IMR-90 (cell line): ENCODE data around the gene CCDC148. TPM values are rescaled to one million over a fixed set of nuclear protein-coding genes. Genes with fewer than 3 reads are reported as not detected.
A peak's percentile ranks its signal among the peaks of the same experiment; 100 is the strongest.

Source experiments
- ATAC-seq: fragments of 200-7000 bp; cut with Tn5 transposase; 2 replicates; pipeline ENCODE4 v1.9.1; 2020; ENCODE audit warnings: low read depth, mild to moderate bottlenecking, moderate library complexity
- BruUV-seq: library from RNA; stranded (reverse); fragments of 400-500 nt; replicated peaks from 2 replicates; lab custom pipeline; 2021; lab: Mats Ljungman, UMichigan
- CTCF ChIA-PET: fragments of 300-600 bp; formaldehyde crosslinking; extraction: SDS; loops from one replicate; lab custom pipeline; 2021; ENCODE audit warnings: antibody characterized with exemption; lab: Yijun Ruan, JAX
- POLR2A ChIA-PET: fragments of 300-600 bp; sonication (Branson Sonifier 250); formaldehyde crosslinking; loops from one replicate; lab custom pipeline; 2022; ENCODE audit warnings: antibody characterized with exemption; ENCODE audit not compliant: unreplicated experiment; lab: Charles Lee
- DNase-seq: peaks from one replicate; pipeline ENCODE4 v3.0.0; 2013
- H2AFZ ChIP-seq: replicated peaks from 2 replicates; pipeline ENCODE3; 2013; ENCODE audit warnings: low read length, mild to moderate bottlenecking; ENCODE audit not compliant: poor library complexity
- H2AK5ac ChIP-seq: 2 replicates; pipeline ENCODE4 v1.6.1; 2013; ENCODE audit warnings: low read depth, low read length, inconsistent platforms
- H2AK9ac ChIP-seq: replicated peaks from 2 replicates; pipeline ENCODE3; 2013; ENCODE audit warnings: mild to moderate bottlenecking, low read depth, low read length, moderate library complexity; ENCODE audit not compliant: poor library complexity
- H2BK120ac ChIP-seq: 2 replicates; pipeline ENCODE4 v1.6.1; 2013; ENCODE audit warnings: low read depth, low read length, inconsistent platforms
- H2BK15ac ChIP-seq: 3 replicates; pipeline ENCODE4 v1.6.1; 2013; ENCODE audit warnings: low read depth, low read length, inconsistent platforms
- H2BK20ac ChIP-seq: 2 replicates; pipeline ENCODE4 v1.6.1; 2013; ENCODE audit warnings: low read depth, mild to moderate bottlenecking, inconsistent platforms, low read length, moderate library complexity
- H2BK5ac ChIP-seq: 2 replicates; pipeline ENCODE4 v1.6.1; 2013; ENCODE audit warnings: mild to moderate bottlenecking, low read depth, low read length, inconsistent platforms; ENCODE audit not compliant: poor library complexity, severe bottlenecking
- H3K14ac ChIP-seq: replicated peaks from 2 replicates; pipeline ENCODE4 v1.6.1; 2013; ENCODE audit warnings: low read depth, low read length, inconsistent platforms
- H3K18ac ChIP-seq: 2 replicates; pipeline ENCODE4 v1.6.1; 2013; ENCODE audit warnings: low read depth, low read length, control low read depth
- H3K23ac ChIP-seq: 2 replicates; pipeline ENCODE4 v1.6.1; 2013; ENCODE audit warnings: low read depth, low read length, inconsistent platforms
- H3K27ac ChIP-seq: 2 replicates; pipeline ENCODE4 v1.5.1; 2013; ENCODE audit warnings: mild to moderate bottlenecking, control low read depth, low read length; ENCODE audit not compliant: insufficient read depth
- H3K27me3 ChIP-seq: 2 replicates; pipeline ENCODE4 v1.6.1; 2013; ENCODE audit warnings: low read length; ENCODE audit not compliant: control insufficient read depth, insufficient read depth
- H3K36me3 ChIP-seq: 2 replicates; pipeline ENCODE4 v1.6.1; 2013; ENCODE audit warnings: low read length, mixed read lengths; ENCODE audit not compliant: control insufficient read depth, insufficient read depth
- H3K4ac ChIP-seq: 2 replicates; pipeline ENCODE4 v1.6.1; 2013; ENCODE audit warnings: low read depth, low read length, inconsistent platforms
- H3K4me1 ChIP-seq: 2 replicates; pipeline ENCODE4 v1.6.1; 2013; ENCODE audit warnings: low read length, mixed read lengths; ENCODE audit not compliant: control insufficient read depth, insufficient read depth
- H3K4me2 ChIP-seq: 2 replicates; pipeline ENCODE4 v1.6.1; 2013; ENCODE audit warnings: low read depth, mild to moderate bottlenecking, control low read depth, low read length, moderate library complexity
- H3K4me3 ChIP-seq: 2 replicates; pipeline ENCODE4 v1.5.1; 2013; ENCODE audit warnings: low read depth, mild to moderate bottlenecking, control low read depth, low read length, moderate library complexity; ENCODE audit not compliant: insufficient read depth
- H3K56ac ChIP-seq: 2 replicates; pipeline ENCODE4 v1.6.1; 2013; ENCODE audit warnings: low read length, inconsistent platforms; ENCODE audit not compliant: insufficient read depth; ENCODE audit errors: extremely low read depth
- H3K79me1 ChIP-seq, 2 experiments: 2 replicates each; pipeline ENCODE4 v1.6.1; 2013; ENCODE audit warnings: low read length in 2 of 2, inconsistent platforms in 1 of 2, low read depth in 1 of 2
- H3K9ac ChIP-seq: 2 replicates; pipeline ENCODE4 v1.6.1; 2013; ENCODE audit warnings: low read depth, low read length, control low read depth
- H3K9me1 ChIP-seq: 2 replicates; pipeline ENCODE4 v1.6.1; 2013; ENCODE audit warnings: low read length, inconsistent platforms; ENCODE audit not compliant: insufficient read depth
- H3K9me3 ChIP-seq: 2 replicates; pipeline ENCODE4 v1.6.1; 2013; ENCODE audit warnings: low read length; ENCODE audit not compliant: control insufficient read depth, insufficient read depth
- H4K20me1 ChIP-seq: 2 replicates; pipeline ENCODE4 v1.6.1; 2013; ENCODE audit warnings: low read length, inconsistent platforms; ENCODE audit not compliant: insufficient read depth
- H4K5ac ChIP-seq: 2 replicates; pipeline ENCODE4 v1.6.1; 2013; ENCODE audit warnings: mild to moderate bottlenecking, low read depth, low read length, control low read depth
- H4K8ac ChIP-seq, 2 experiments: 2 replicates each; pipeline ENCODE4 v1.6.1; 2013; ENCODE audit warnings: low read depth in 2 of 2, low read length in 2 of 2, control low read depth in 1 of 2, inconsistent platforms in 1 of 2
- H4K91ac ChIP-seq: 2 replicates; pipeline ENCODE4 v1.6.1; 2013; ENCODE audit warnings: low read depth, low read length, inconsistent platforms; ENCODE audit not compliant: insufficient read depth
- BHLHE40 ChIP-seq: fragments of 150-350 bp; IDR thresholded peaks from 2 replicates; pipeline ENCODE4 v1.6.1; 2016; ENCODE audit warnings: mild to moderate bottlenecking, low read depth, low read length
- FOS ChIP-seq: fragments of 150-350 bp; IDR thresholded peaks from 2 replicates; pipeline ENCODE4 v1.6.1; 2016; ENCODE audit warnings: low read depth, low read length
- MAFK ChIP-seq: IDR thresholded peaks from 2 replicates; pipeline ENCODE4 v1.6.1; 2012; ENCODE audit warnings: low read depth, low read length, improper control_type of control experiment
- MAZ ChIP-seq: IDR thresholded peaks from 2 replicates; pipeline ENCODE4 v1.6.1; 2012; ENCODE audit warnings: low read depth, mild to moderate bottlenecking, low read length, improper control_type of control experiment, moderate library complexity, borderline replicate concordance
- SMC3 ChIP-seq: fragments of 150-350 bp; IDR thresholded peaks from 2 replicates; pipeline ENCODE4 v1.6.1; 2016; ENCODE audit warnings: low read depth, mild to moderate bottlenecking, antibody characterized with exemption, low read length, moderate library complexity
- USF2 ChIP-seq: fragments of 150-350 bp; IDR thresholded peaks from 2 replicates; pipeline ENCODE4 v1.6.1; 2017; ENCODE audit warnings: mild to moderate bottlenecking, antibody characterized with exemption, low read length, low read depth
- WGBS, 2 experiments: methylation state at CpG; one replicate each; pipeline versions ENCODE4 v1.1.5 to v1.1.7; 2013; ENCODE audit warnings: missing lambda C conversion rate in 2 of 2; ENCODE audit not compliant: insufficient read length in 1 of 2; ENCODE audit errors: extremely low coverage in 2 of 2; 5-methylcytosine and 5-hydroxymethylcytosine counted together
- dilution Hi-C: fragments of 300-500 bp; cut with HindIII; formaldehyde crosslinking; loops from one replicate; pipeline ENCODE4 v1.14.3; 2018; ENCODE audit warnings: low sequenced_read_pairs; ENCODE audit not compliant: unreplicated experiment
- in situ Hi-C: fragments of 300-500 bp; cut with MboI; formaldehyde crosslinking; loops from 3 replicates; pipeline ENCODE4 v1.14.3; 2019; ENCODE audit warnings: low sequenced_read_pairs, inconsistent platforms, mixed read lengths
- intact Hi-C: fragments of 100-400 bp; cut with micrococcal nuclease; formaldehyde crosslinking; loops from 2 replicates; pipeline ENCODE4 v1.10.0; 2022
- polyA plus RNA-seq, 3 experiments: library from polyadenylated mRNA; depleted of rRNA; stranded (reverse); fragments of >200 nt; gene quantifications; 2 replicates each; pipeline ENCODE4 v1.2.3, GENCODE V29; 2012; ENCODE audit warnings: low replicate concordance in 1 of 3
- total RNA-seq: library from RNA; depleted of rRNA; stranded (reverse); fragments of >200 nt; gene quantifications from 2 replicates; pipeline ENCODE4 v1.2.3, GENCODE V29; 2012

Gene CCDC148
- total and polyA plus RNA-seq, 2 of the 4 experiments (the other 2 are of a cell fraction) = 0.18 to 0.31 TPM

- CTCF ChIA-PET = no interaction called here
- Histone ChIP-seq H2AK9ac (no peak overlapping the region), H3K4me2 (no peak overlapping the region), H3K9me3 (peaks cover 4% of the 10 kb centered on the region), H3K9ac (no peak overlapping the region), H3K14ac (no peak overlapping the region), H2BK20ac (no peak overlapping the region), H4K20me1 (no peaks in the 10 kb centered on the region), H4K5ac (no peak overlapping the region), H3K27ac (no peak overlapping the region), H2BK15ac (no peak overlapping the region), H3K27me3 (no peaks in the 10 kb centered on the region), H3K23ac (no peak overlapping the region), H3K79me1 (no peaks in the 10 kb centered on the region), H3K56ac (no peak overlapping the region), H3K4me1 (no peaks in the 10 kb centered on the region), H2BK5ac (no peak overlapping the region), H3K18ac (no peak overlapping the region), H4K91ac (no peak overlapping the region), H3K4ac (no peak overlapping the region), H2AK5ac (no peak overlapping the region), H3K36me3 (no peaks in the 10 kb centered on the region), H3K9me1 (no peaks in the 10 kb centered on the region), H3K4me3 (no peak overlapping the region), H4K8ac (no peak overlapping the region), H2BK120ac (no peak overlapping the region), H2AFZ (no peak overlapping the region)
- BruUV-seq = no TSS peak
- in situ Hi-C loops (no loop called here), intact Hi-C loops (no loop called here), dilution Hi-C loops (no loop called here)
- WGBS, 2 experiments = 100% methylated on average over 1 of the region's 3 CpGs; no CpG with 5 or more reads in 1 of the 2 experiments
- POLR2A ChIA-PET = no interaction called here
- ATAC-seq (no peak), DNase-seq (no peak)
- TF ChIP-seq FOS (no peak), BHLHE40 (no peak), MAFK (peak; percentile 68), USF2 (no peak), SMC3 (no peak), MAZ (no peak)
These were observed 51.2 kb downstream of the CCDC148 start for GRCh38 chr2:158405341-158405740.
